Measurements from ENCODE around the gene SCGB1D2. TPM values are rescaled to one million over a fixed set of nuclear protein-coding genes. Genes with fewer than 3 reads are reported as not detected.
"Not testable (repeated sequence)": the region's sequence is repeated elsewhere in the genome, so short reads cannot be mapped to it uniquely, and the experiment has no call there.

The SCGB1D2 gene, protein sequence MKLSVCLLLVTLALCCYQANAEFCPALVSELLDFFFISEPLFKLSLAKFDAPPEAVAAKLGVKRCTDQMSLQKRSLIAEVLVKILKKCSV
- not detected for polyA plus RNA-seq (2012; ENCODE audit: insufficient read depth, insufficient read length)

DNA sequence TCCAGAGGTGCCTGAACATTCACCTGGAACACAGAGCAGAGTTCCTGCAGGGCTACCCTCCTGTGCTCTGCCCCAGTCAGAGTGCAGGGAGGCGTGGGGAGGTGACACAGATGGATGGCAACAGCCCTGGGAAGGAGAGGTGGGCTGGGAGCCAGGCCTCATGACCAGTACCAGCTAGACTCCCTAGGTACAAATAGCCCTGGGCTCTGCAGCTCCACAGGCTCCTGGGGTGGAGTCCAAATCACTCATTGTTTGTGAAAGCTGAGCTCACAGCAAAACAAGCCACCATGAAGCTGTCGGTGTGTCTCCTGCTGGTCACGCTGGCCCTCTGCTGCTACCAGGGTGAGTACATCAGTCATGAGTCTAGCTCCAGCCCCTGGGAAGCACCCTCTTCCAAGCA lies at the start of gene SCGB1D2:
SCGB1D2 (plus strand) TSS at position 219 of the 400 bp plus-strand sequence; CDS start at position 288, 69 bp downstream.
- no peak for DNase-seq (ENCODE audit: low read depth, low spot score)
- no peak within 1 kb of the TSS for H3K4me3 ChIP-seq (ENCODE audit: low read length)

DNA sequence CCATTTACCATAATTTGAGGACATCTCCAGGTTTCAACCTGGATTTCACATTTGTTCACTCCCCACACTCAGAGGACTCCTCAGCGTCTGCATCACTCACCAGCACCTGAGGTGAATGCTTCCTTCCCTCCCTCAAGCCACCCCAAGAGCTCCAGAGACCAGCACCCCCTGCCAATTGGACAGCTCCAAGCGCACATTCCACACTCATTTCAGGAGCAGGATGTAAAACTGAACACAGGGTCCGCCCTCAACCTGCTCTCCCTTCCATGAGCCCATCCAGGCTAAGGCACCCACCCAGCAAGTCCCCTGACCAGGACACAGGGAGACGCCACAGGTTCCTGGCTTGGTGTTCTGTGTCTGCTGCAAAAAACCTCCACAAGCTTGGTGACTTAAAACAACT lies 48.1 kb upstream of the SCGB1D2 start:
- no peak for DNase-seq (ENCODE audit: low read depth, low spot score)
- H3K4me3 ChIP-seq (ENCODE audit: low read length): no peak overlapping the region

DNA sequence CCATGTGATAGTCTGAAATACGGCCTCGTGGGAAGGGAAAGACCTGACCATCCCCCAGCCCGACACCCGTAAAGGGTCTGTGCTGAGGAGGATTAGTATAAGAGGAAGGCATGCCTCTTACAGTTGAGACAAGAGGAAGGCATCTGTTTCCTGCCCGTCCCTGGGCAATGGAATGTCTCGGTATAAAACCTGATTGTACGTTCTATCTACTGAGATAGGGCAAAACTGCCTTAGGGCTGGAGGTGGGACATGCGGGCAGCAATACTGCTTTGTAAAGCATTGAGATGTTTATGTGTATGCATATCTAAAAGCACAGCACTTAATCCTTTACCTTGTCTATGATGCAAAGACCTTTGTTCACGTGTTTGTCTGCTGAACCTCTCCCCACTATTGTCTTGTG lies 47.0 kb upstream of the SCGB1D2 start:
- H3K4me3 ChIP-seq (ENCODE audit: low read length); DNase-seq (ENCODE audit: low read depth, low spot score): not testable (repeated sequence)

DNA sequence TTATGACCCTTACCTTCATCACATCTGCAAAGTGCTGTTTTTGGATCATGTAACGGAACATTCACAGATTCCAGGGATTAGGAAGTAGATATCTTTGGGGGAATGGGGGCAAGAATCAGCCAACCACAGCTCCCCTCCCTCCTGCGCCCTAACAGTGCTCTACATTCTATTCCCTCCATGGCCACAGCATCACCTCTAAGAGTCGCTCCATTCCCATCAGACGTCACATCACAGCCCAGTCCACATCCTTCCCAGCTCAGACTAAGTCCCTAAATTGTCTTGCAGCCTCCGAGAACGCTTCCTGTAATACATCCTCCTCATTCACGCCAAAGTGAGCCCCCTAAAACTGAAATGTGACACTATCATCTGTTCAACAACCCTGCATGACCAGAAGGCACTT lies 46.1 kb upstream of the SCGB1D2 start:
- no peak for DNase-seq (ENCODE audit: low read depth, low spot score)
- H3K4me3 ChIP-seq (ENCODE audit: low read length): no peak overlapping the region

DNA sequence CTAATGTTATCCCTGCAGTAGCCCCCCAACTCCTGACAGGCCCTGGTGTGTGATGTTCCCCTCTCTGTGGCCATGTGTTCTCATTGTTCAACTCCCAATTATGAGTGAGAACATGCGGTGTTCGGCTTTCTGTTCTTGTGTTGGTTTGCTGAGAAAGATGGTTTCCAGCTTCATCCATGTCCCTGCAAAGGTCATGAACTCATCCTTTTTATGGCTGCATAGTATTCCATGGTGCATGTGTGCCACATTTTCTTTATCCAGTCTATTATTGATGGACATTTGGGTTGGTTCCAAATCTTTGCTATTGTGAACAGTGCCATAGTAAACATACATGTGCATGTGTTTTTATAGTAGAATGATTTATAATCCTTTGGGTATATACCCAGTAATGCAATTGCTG lies 44.6 kb upstream of the SCGB1D2 start:
- not testable (repeated sequence) for H3K4me3 ChIP-seq (ENCODE audit: low read length); DNase-seq (ENCODE audit: low read depth, low spot score)

DNA sequence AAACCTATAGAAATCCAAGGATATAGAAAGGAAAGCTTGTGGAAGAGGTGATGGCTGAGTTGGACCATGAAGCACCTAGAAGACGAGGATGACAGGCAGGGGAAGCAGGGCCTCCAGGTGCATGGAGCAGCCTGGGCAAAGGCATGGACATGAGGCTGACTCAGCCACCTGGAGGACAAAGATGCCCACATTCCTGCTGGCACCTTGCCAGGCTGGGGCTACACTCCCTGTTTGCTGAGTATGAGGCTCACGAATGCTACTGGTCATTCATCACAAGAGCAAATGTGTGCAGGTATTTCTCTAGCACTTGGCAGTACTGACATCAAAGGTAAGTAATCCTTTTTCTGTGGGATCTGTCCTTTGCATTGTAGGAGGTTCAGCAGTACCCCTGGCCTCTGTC lies 40.7 kb upstream of the SCGB1D2 start:
- DNase-seq (ENCODE audit: low read depth, low spot score): no peak
- no peak overlapping the region for H3K4me3 ChIP-seq (ENCODE audit: low read length)

DNA sequence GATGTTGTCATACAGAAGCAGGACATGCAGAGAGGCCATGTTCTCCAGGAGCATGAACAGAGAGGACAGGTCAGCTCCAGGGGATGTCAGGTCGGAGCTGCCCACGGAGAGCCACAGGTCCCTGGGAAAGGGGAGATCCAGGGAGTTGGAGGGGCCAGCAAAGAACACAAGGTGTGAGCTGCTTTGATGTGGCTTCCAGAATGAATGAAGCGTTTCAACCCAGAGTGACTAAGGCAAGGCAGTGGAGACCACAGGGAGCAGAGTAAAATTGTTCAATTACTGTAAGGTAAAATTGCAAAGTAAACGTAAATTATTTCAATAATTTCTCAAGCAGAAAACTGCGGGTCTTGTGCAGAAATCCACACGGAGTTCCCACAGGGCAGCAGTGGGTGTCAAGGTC lies 39.1 kb upstream of the SCGB1D2 start:
- DNase-seq (ENCODE audit: low read depth, low spot score): no peak
- no peak overlapping the region for H3K4me3 ChIP-seq (ENCODE audit: low read length)

DNA sequence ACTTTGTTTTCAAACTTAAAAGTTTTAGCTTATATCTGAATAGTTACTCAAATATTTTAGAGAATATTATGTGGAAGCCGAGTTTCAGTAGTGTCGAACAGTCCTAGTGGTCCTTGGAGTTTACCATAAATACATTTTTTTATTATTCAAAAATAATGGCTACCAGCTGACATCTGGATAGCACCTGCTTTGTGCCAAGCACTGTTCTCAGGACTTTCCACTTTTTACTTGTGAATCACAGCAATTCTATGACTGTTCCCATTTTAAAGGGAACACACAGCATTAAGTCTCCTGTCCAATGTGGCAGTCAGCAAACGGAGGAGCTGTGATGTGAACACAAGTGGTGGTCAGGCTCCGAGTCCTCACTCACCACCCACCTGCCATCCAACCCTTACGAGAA lies 37.6 kb upstream of the SCGB1D2 start:
- H3K4me3 ChIP-seq (ENCODE audit: low read length): no peak overlapping the region
- no peak for DNase-seq (ENCODE audit: low read depth, low spot score)

DNA sequence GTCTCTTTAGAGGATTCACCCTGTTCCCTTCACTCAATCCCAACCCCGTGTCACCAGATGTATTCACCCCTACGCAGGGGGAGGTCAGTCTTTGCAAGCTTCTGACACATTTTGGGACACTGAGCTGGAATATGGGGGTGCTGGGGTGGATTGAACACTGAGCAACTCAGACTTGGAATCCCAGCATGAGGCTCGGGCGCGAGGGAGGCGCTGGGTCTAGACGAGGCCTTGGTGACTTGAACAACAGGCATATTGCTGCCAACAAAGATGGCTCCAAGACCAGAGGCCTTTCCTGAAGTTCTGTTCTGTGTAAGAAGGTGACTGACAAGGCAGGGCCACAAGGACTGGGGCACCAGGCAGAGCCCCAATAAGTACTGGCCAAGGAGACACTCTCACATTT lies 36.6 kb upstream of the SCGB1D2 start:
- DNase-seq (ENCODE audit: low read depth, low spot score): no peak

DNA sequence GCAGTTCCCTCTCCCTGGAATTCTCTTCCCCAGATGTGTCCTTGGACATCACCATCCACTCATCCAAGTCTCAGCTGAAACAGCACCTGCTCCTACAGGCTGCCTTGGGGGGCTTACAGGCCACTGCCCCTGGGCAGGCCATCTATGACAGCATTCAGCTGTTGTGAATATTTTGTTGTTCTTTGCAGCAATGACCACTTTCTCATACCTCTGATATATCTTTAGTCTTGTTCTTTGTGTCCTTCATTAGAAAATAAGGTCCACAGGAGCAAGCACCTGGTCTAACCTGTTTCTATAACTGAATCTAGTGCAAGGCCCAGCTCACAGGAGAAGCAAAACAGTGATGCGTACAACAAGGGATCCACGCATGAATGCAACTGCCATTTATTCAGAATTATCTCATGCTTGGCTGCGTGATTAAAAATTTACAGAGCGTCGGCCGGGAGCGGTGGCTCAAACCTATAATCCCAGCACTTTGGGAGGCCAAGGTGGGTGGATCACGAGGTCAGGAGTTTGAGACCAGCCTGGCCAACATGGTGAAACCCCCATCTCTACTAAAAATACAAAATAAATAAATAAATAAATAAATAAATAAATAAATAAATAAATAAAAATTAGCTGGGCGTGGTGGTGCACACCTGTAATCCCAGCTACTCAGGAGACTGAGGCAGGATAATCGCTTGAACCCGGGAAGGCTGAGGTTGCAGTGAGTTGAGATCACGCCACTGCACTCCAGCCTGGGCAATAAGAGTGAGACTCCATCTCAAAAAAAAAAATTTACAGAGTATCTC lies 35.6 kb upstream of the SCGB1D2 start:
- H3K4me3 ChIP-seq (ENCODE audit: low read length); DNase-seq (ENCODE audit: low read depth, low spot score): not testable (repeated sequence)

More for the DNA sequence above, 36.6 kb upstream of the SCGB1D2 start:
- H3K4me3 ChIP-seq (ENCODE audit: low read length): no peak overlapping the region

DNA sequence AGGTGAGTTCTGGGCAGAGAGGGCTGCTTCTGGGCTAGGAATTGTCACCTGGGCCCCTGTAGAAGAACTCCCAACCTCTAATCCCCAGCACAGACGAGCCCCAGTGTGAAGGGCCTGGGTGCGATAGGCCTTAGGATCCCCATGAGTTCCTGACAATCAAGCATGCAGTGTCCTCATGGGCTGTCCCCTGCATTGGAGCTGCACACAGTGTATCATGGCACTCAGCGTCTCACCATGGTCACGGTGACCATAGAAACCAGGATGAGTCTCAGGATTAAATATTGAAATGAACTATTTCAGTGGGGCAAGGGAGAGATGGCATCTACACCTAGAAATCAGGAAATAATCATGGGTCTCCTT lies 33.3 kb upstream of the SCGB1D2 start:
- DNase-seq (ENCODE audit: low read depth, low spot score): no peak
- no peak overlapping the region for H3K4me3 ChIP-seq (ENCODE audit: low read length)

DNA sequence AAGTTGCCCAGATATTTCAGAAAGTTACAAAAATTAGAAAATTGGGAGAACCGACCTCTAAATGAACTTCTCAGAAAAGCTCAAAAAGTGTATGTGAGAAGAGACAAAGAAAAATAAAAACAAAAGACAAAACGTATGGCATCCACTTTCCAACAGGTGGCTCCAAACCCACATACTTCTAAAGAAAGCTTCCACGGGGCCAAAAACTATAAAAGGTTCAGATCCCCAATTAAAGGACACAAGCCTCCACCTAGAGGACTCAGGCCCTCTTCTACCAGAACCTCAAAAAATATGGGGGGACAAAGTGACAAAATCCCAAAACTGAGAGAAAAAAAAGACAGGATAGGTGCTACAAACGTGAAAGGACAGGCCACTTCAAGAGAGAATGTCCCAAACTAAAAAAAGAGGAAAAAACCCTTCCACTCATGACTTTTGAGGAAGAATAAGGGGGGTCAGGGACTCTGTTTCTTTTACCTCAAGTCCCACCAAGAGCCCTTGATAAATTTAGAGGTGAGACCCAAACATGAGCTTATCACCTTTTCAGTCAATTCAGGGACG lies 24.8 kb upstream of the SCGB1D2 start:
- no peak overlapping the region for H3K4me3 ChIP-seq (ENCODE audit: low read length)

DNA sequence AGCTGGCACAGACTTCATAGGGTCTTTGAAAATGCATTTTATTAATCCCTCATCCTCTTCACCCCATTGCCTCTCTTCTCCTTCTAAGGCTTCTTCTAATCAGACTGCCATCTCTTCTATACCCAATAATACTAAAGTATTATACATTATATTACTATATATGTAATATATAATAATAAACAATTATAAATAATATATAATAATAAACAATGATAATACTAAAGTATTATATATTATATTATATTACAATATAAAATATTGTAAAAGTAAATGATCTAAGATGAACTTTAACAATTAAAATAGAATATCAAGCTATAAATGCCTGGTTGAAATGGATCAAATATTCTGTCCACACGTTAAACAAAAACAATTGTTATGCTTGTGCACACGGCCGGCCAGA lies 20.5 kb upstream of the SCGB1D2 start:
- no peak overlapping the region for H3K4me3 ChIP-seq (ENCODE audit: low read length)
- DNase-seq (ENCODE audit: low read depth, low spot score): no peak

More for the DNA sequence above, 24.8 kb upstream of the SCGB1D2 start:
- peak; percentile 35 for DNase-seq (ENCODE audit: low read depth, low spot score)

DNA sequence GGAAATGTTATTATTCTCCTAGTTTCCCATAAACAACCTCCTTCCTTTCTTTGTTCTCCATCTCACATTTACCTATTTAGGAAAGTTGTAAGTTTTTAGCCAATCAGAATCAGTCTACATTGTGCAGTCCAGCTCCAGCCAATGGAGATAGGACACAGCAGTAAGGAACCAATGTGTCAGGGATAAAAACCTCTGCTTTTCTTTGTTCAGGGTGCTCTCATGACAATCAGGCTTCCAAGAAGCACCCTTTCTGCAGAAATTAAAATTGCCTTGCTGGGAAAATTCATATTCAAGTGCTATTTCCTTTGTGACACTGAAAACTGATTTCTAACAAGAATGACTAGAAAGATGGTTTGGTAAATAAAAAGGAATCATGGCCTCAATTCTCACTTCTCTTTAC lies 18.9 kb upstream of the SCGB1D2 start:
- DNase-seq (ENCODE audit: low read depth, low spot score): no peak
- no peak overlapping the region for H3K4me3 ChIP-seq (ENCODE audit: low read length)

DNA sequence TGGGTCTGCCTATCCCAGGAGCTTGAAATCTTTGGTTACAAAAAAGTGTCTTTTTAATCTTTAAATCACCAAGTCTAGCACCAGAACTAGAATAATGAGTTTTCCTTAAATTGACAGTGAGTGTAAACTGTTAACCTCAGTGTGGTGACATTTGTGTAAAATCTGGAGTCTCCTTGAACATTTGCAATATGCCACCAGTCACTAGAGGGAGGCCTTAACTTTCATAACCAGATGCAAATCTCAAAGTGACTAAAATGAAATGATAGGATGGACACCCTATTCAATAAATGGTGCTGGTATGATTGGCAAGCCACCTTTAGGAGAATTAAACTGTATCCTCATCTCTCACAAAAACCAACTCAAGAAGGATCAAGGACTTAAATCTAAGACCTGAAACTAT lies 8.3 kb upstream of the SCGB1D2 start:
- H3K4me3 ChIP-seq (ENCODE audit: low read length): no peak overlapping the region
- DNase-seq (ENCODE audit: low read depth, low spot score): no peak

DNA sequence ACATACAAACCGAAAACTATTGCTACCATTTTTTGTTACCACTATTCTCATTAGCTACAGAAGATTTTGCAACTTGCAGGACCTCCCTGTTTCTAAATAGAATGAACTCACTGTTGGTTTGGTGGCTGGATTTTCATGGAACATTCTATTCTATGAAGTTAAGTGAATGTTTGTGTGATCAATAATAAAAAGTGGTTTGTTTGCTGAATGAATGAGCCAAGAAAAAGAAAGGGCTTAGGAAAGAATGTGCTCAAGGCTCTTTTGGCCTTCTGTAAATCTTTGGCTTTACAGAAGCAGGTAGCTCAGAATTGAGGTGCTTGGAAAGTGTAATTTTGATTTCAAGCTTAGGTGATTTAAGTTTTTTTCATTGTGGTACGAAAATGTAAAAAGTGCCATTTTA lies 5.9 kb upstream of the SCGB1D2 start:
- no peak overlapping the region for H3K4me3 ChIP-seq (ENCODE audit: low read length)
- no peak for DNase-seq (ENCODE audit: low read depth, low spot score)

DNA sequence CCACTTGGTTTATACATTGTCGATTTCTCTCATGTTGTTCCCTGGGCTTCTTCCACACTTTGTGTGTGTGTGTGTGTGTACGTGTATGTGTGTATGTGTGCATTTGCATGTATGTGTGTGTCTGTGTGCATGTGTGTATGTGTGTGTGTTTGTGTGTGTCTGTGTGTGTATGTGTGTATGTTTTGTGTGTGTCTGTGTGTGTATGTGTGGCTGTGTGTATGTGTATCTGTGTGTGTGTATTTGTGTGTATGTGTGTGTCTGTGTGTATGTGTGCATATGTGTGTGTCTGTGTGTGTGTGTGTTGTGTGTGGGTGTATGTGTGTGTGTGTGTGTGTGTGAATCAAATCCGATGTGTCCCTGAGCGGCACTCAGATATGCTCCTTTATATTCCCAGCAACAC lies 4.5 kb upstream of the SCGB1D2 start:
- no peak overlapping the region for H3K4me3 ChIP-seq (ENCODE audit: low read length)
- DNase-seq (ENCODE audit: low read depth, low spot score): no peak

DNA sequence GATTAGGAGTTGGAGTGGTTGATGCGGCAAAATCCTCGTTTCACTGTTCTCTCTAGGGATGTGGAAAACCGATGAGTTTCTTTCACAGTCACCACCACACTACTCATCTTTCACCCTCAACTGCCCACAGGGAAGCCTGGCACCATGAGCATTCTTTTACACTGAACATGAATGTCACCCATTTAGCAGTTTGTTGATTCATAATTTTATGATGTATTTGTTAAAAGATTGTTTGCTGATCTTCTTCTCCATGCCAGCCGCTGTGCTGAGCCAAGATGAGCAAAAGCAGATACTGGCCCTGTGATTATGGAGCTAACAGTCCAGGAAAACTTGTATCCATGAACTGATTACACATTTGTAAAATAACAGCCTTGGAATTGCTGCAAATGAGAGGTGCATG lies 3.9 kb upstream of the SCGB1D2 start:
- DNase-seq (ENCODE audit: low read depth, low spot score): no peak
- no peak overlapping the region for H3K4me3 ChIP-seq (ENCODE audit: low read length)

DNA sequence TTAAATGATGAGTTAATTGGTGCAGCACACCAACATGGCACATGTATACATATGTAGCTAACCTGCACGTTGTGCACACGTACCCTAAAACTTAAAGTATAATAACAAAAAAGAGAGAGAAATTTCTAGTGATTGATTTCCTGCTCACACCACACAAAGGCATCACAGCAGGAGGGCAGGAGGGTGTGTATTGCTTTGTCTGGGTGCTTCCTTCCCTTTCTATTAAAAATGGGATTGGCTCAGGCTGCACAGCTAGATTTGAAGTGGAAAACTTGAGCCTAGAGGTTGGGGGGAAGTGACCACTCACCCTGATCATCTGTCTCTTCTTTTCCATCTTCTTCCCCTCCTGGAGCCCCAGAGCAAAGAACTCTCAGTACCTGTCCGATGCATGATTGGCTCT lies 944 bp upstream of the SCGB1D2 start:
- no peak for DNase-seq (ENCODE audit: low read depth, low spot score)

DNA sequence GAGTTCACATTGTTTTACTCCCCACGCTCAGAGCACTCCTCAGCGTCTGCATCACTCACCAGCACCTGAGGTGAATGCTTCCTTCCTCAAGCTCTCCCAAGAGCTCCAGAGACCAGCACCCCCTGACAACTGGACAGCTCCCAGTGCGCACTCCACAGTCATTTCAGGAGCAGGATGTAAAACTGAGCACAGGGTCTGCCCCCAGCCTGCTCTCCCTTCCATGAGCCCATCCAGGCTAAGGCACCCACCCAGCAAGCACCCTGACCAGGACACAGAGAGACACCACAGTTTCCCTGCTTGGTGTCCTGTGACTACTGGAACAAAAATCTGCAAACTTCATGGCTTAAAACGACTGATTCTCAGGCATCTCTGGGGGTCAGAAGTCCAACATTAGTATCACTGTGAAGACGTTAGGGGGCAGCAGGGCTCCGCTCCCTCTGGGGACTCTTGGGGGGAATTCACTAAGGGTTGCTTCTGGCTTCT lies 3.3 kb downstream of the SCGB1D2 start:
- H3K4me3 ChIP-seq (ENCODE audit: low read length): no peak overlapping the region
- no peak for DNase-seq (ENCODE audit: low read depth, low spot score)

More for the DNA sequence above, 944 bp upstream of the SCGB1D2 start:
- H3K4me3 ChIP-seq (ENCODE audit: low read length): no peak overlapping the region

DNA sequence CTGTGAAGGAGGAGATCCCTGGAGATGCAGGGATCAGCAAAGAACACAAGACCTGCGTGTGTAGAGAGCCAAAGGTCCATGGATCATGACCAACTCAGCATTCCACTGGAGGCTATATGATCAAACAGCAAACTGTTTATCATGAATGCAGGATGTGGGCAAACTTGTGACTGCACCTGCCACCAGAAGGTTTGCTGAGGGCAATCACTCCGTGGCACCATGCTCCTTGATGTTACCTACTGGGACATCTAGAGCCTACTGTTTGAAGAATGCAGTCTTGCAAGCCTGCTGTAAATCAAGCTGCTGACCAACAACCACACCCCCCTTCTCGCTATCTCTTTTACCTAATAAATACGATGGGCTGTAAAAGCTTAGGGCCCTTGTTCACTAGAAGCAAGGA lies 9.7 kb downstream of the SCGB1D2 start:
- no peak overlapping the region for H3K4me3 ChIP-seq (ENCODE audit: low read length)
- peak; percentile 64 for DNase-seq (ENCODE audit: low read depth, low spot score)
